C4-2B (cell line): ENCODE data around the gene MIA2.
"Not testable (repeated sequence)": the region's sequence is repeated elsewhere in the genome, so short reads cannot be mapped to it uniquely, and the experiment has no call there.

Experiments used
- H3K27ac ChIP-seq: fragments of 450-650 bp; 2 replicates; pipeline ENCODE4 v1.5.1; 2017
- ZFX ChIP-seq: fragments of 450-650 bp; IDR thresholded peaks from 2 replicates; pipeline ENCODE4 v1.6.1; 2017
- TF ChIP-seq, protein P1 (sequence below): fragments of 450-650 bp; conservative IDR thresholded peaks from 2 replicates; pipeline ENCODE4 v1.5.1; 2017; ENCODE audit warnings: mild to moderate bottlenecking

The MIA2 gene

DNA sequence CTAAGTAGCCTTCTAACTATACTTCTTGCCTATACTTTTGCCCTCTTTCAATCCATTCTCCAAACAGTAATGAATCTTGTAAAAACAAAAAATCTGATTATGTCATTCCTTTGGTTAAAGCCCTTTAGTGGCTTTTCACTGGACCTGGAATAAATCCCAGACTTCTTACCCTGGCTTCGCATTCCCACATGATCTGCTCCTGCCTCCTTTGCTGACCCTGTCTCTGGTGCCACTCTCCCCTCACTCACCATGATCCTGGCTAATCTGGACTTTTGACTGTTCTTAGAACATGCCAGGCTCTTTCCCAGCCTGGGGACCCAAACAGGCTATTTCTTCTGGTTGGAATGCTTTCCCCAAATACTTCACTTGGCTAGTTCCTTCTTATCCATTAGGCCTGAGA, 7.9 kb downstream of the MIA2 start:
- TF ChIP-seq, protein P1, sequence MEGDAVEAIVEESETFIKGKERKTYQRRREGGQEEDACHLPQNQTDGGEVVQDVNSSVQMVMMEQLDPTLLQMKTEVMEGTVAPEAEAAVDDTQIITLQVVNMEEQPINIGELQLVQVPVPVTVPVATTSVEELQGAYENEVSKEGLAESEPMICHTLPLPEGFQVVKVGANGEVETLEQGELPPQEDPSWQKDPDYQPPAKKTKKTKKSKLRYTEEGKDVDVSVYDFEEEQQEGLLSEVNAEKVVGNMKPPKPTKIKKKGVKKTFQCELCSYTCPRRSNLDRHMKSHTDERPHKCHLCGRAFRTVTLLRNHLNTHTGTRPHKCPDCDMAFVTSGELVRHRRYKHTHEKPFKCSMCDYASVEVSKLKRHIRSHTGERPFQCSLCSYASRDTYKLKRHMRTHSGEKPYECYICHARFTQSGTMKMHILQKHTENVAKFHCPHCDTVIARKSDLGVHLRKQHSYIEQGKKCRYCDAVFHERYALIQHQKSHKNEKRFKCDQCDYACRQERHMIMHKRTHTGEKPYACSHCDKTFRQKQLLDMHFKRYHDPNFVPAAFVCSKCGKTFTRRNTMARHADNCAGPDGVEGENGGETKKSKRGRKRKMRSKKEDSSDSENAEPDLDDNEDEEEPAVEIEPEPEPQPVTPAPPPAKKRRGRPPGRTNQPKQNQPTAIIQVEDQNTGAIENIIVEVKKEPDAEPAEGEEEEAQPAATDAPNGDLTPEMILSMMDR: no peak
- no peak for TF ChIP-seq ZFX
- no peak overlapping the region for H3K27ac ChIP-seq

DNA sequence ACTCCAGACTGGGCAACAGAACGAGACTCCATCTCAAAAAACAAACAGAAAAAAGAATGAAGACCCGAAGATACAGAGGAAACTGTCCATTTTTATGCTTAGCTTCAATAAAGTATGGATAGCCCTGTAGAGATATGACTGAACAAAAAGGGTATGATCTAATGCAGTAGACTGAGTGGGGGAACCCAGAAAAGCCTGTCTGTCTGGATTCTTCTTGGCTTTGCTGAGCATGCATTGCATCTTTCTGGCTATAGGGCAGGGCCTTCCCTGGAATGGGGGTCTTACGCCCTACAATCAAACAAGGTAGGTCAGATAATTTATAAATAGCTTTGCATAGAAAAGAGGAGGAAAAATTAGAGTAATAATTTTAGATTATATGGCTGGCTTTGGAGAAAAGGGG, 10.1 kb downstream of the MIA2 start:
- TF ChIP-seq, protein P1: no peak
- no peak for TF ChIP-seq ZFX
- no peak overlapping the region for H3K27ac ChIP-seq

DNA sequence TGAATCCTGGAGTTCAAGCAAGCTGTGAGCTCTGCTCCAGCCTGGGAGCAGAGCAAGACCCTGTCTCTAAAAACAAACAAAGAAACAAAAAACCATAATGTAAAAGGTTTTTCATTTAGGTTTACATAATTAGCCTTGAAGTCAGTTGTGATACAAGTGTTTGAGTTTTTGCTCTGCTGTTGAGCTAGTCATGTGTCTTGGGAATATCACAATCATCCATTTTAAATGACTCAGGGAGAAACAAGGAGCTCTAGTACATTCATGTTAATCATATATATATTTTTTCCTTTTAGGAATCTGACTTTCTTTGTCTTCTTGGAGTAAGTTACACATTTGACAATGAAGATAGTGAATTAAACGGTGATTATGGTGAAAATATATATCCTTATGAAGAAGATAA, 12.9 kb downstream of the MIA2 start:
- H3K27ac ChIP-seq: no peak overlapping the region
- TF ChIP-seq ZFX: no peak
- TF ChIP-seq, protein P1: no peak

DNA sequence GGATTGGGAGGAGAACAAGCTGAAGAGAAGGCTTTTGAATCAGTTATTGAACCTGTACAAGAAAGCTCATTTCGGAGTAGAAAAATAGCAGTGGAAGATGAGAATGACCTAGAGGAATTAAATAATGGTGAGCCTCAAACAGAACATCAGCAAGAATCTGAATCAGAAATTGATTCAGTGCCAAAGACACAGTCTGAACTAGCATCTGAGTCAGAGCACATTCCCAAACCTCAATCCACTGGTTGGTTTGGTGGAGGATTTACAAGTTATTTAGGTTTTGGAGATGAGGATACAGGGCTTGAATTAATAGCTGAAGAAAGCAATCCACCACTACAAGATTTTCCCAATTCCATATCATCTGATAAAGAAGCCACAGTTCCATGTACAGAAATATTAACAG, 13.5 kb downstream of the MIA2 start:
- TF ChIP-seq ZFX: no peak
- TF ChIP-seq, protein P1: no peak
- H3K27ac ChIP-seq: no peak overlapping the region

DNA sequence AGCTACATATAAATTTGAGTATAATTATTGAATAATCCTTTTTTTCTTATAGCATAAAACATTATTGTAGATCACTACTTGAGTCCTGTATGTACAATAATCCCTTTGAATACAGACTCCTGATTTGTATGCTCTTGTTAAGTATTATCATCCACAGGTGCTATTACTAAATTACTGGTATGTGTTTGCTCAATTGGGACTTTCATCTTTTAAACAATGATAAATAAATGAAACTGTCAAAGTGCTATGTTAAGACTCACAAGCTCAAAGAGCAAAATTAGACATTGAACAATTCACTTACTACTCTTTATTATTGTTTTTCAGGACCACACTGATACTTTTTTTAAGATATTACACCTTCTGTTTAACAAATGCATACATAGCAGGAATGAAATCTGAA, 17.8 kb downstream of the MIA2 start:
- TF ChIP-seq, protein P1: no peak
- no peak for TF ChIP-seq ZFX

DNA sequence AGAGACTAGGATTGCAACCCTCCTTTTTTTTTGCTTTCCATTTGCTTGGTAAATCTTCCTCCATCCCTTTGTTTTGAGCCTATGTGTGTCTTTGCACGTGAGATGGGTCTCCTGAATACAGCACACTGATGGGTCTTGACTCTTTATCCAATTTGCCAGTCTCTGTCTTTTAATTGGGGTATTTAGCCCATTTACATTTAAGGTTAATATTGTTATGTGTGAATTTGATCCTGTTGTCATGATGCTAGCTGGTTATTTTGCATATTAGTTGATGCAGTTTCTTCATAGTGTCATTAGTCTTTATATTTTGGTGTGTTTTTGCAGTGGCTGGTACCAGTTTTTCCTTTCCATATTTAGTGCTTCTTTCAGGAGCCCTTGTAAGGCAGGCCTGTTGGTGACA, 23.7 kb downstream of the MIA2 start:
- H3K27ac ChIP-seq: not testable (repeated sequence)

More for the DNA sequence above, 17.8 kb downstream of the MIA2 start:
- no peak overlapping the region for H3K27ac ChIP-seq

DNA sequence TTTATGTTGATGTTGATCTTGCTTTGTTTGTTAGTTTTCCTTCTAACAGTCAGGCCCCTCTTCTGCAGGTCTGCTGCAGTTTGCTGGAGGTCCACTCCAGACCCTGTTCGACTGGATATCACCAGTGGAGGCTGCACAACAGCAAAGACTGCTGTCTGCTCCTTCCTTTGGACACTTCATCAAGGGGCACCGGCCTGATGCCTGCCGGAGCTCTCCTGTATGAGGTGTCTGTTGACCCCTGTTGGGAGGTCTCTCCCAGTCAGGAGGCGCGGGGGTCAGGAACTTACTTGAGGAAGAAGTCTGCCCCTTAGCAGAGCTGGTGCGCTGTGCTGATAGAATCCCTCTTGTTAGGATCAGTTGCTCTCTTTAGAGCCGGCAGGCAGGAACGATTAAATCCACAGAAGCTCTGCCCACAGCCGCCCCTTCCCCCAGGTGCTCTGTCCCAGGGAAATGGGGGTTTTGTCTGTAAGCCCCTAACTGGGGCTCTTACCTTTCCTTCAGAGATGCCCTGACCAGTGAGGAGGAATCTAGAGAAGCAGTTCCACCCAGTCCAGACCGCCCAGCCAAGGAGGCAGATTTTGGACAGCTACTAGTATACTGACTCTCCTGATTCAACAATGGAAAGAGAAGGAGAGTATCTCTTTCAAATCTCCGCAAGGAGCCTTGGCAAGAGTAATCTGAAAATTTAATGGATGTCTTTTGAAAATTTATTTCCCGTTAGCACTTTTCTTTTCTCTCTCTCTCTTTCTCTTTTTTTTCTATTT, 25.2 kb downstream of the MIA2 start:
- H3K27ac ChIP-seq: no peak overlapping the region
- no peak for TF ChIP-seq ZFX
- TF ChIP-seq, protein P1: no peak

DNA sequence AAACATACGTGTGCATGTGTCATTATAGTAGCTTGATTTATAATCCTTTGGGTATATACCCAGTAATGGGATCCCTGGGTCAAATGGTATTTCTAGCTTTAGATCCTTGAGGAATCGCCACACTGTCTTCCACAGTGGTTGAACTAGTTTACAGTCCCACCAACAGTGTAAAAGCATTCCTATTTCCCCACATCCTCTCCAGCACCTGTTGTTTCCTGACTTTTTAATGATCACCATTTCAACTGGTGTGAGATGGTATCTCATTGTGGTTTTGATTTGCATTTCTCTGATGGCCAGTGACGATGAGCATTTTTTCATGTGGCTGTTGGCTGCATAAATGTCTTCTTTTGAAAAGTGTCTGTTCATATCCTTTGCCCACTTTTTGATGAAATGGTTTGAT, 26.4 kb downstream of the MIA2 start:
- not testable (repeated sequence) for H3K27ac ChIP-seq

DNA sequence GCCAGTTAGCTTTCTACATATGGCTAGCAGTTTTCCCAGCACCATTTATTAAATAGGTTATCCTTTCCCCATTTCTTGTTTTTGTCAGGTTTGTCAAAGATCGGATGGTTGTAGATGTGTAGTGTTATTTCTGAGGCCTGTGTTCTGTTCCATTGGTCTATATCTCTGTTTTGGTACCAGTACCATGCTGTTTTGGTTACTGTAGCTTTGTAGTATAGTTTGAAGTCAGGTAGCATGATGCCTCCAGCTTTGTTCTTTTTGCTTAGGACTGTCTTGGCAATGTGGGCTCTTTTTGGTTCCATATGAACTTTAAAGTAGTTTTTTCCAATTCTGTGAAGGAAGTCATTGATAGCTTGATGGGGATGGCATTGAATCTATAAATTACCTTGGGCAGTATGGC, 28.5 kb downstream of the MIA2 start:
- not testable (repeated sequence) for H3K27ac ChIP-seq
